H1 (cell line): ENCODE results near the gene DCUN1D3. TPM values are rescaled to one million over a fixed set of nuclear protein-coding genes. Genes with fewer than 3 reads are reported as not detected.

Experiments
- CTCF ChIA-PET: fragments of 300-600 bp; sonication (Branson Sonifier 250); formaldehyde crosslinking; loops from one replicate; lab custom pipeline; 2021; ENCODE audit not compliant: partially characterized antibody; lab: Charles Lee
- POLR2A ChIA-PET: fragments of 300-600 bp; sonication (Branson Sonifier 250); formaldehyde crosslinking; loops from one replicate; lab custom pipeline; 2021; ENCODE audit warnings: inconsistent platforms; ENCODE audit not compliant: partially characterized antibody; lab: Charles Lee
- DNase-seq, 2 experiments: peaks; one replicate each; pipeline versions ENCODE4 v3.0.0 to v3.0.0-alpha.2; 2010 to 2022; ENCODE audit warnings: low spot score in 2 of 2, low read depth in 1 of 2, mixed read lengths in 1 of 2
- FAIRE-seq: peaks from 2 replicates; lab custom pipeline; 2011; peaks lifted over from hg19 to GRCh38; lab: Jason Lieb, UNC
- H2AFZ ChIP-seq: 2 replicates; pipeline ENCODE4 v1.8.1; 2012; ENCODE audit warnings: low read length, inconsistent platforms
- H2AK5ac ChIP-seq: 2 replicates; pipeline ENCODE4 v1.6.1; 2013; ENCODE audit warnings: low read depth, low read length
- H2BK120ac ChIP-seq: replicated peaks from 2 replicates; pipeline ENCODE3; 2013; ENCODE audit warnings: low read depth, low read length, inconsistent platforms
- H2BK12ac ChIP-seq: 2 replicates; pipeline ENCODE4 v1.6.1; 2013; ENCODE audit warnings: low read depth, low read length
- H2BK15ac ChIP-seq: 2 replicates; pipeline ENCODE4 v1.6.1; 2013; ENCODE audit warnings: low read length
- H2BK20ac ChIP-seq: 2 replicates; pipeline ENCODE4 v1.6.1; 2013; ENCODE audit warnings: low read length
- H2BK5ac ChIP-seq: 2 replicates; pipeline ENCODE4 v1.6.1; 2013; ENCODE audit warnings: low read depth, low read length
- H3K14ac ChIP-seq: 2 replicates; pipeline ENCODE4 v1.6.1; 2013; ENCODE audit warnings: inconsistent platforms; ENCODE audit not compliant: insufficient read length
- H3K18ac ChIP-seq: 2 replicates; pipeline ENCODE4 v1.6.1; 2013; ENCODE audit warnings: low read length; ENCODE audit errors: extremely low read depth
- H3K23ac ChIP-seq: 2 replicates; pipeline ENCODE4 v1.6.1; 2013; ENCODE audit warnings: inconsistent platforms; ENCODE audit not compliant: insufficient read length
- H3K23me2 ChIP-seq: 2 replicates; pipeline ENCODE4 v1.6.1; 2013; ENCODE audit warnings: low read depth, low read length
- H3K27ac ChIP-seq: 2 replicates; pipeline ENCODE4 v1.6.1; 2011; ENCODE audit warnings: low read depth, low read length, inconsistent platforms
- H3K27me3 ChIP-seq, 4 experiments: replicated peaks in 1 of 4; 1 replicate in 1 of 4; 2 replicates in 3 of 4; pipeline versions ENCODE4 v1.6.1 to v1.8.1; 2011 to 2013; ENCODE audit warnings: low read length in 3 of 4, mild to moderate bottlenecking in 3 of 4, inconsistent platforms in 2 of 4, mixed read lengths in 2 of 4, moderate library complexity in 1 of 4; ENCODE audit not compliant: control insufficient read depth in 3 of 4, insufficient read depth in 3 of 4; ENCODE audit errors: extremely low read depth in 1 of 4
- H3K36me3 ChIP-seq, 4 experiments: 2 replicates each; pipeline versions ENCODE4 v1.6.1 to v1.8.1; 2011 to 2013; ENCODE audit warnings: mild to moderate bottlenecking in 4 of 4, low read length in 3 of 4, moderate library complexity in 2 of 4, control low read depth in 1 of 4, inconsistent platforms in 1 of 4; ENCODE audit not compliant: insufficient read depth in 4 of 4, control insufficient read depth in 2 of 4
- H3K4ac ChIP-seq: replicated peaks from 2 replicates; pipeline ENCODE3; 2013; ENCODE audit warnings: low read length, low read depth, mixed read lengths, inconsistent platforms; ENCODE audit not compliant: insufficient read length
- H3K4me1 ChIP-seq, 4 experiments: replicated peaks in 1 of 4; 1 replicate in 1 of 4; 2 replicates in 3 of 4; pipeline versions ENCODE4 v1.6.1 to v1.8.1; 2011 to 2013; ENCODE audit warnings: low read length in 3 of 4, inconsistent platforms in 2 of 4, mixed read lengths in 1 of 4; ENCODE audit not compliant: insufficient read depth in 4 of 4, control insufficient read depth in 3 of 4
- H3K4me2 ChIP-seq, 2 experiments: 2 replicates each; pipeline versions ENCODE4 v1.6.1 to v1.8.1; 2011 to 2013; ENCODE audit warnings: low read depth in 2 of 2, low read length in 2 of 2, control low read depth in 1 of 2, inconsistent platforms in 1 of 2, mild to moderate bottlenecking in 1 of 2; ENCODE audit not compliant: insufficient read depth in 1 of 2
- H3K4me3 ChIP-seq, 4 experiments: fragments of 200-600, 300-600 bp in 1 of 4; sonication (generic), shearing (Covaris generic), sonication (Bioruptor Twin) in 1 of 4; 2 replicates each; pipeline versions ENCODE4 v1.5.1 to v1.8.1; 2011 to 2016; ENCODE audit warnings: low read length in 4 of 4, low read depth in 3 of 4, control low read depth in 2 of 4, inconsistent platforms in 2 of 4, mild to moderate bottlenecking in 2 of 4, mixed read lengths in 1 of 4, moderate library complexity in 1 of 4; ENCODE audit not compliant: insufficient read depth in 2 of 4; ENCODE audit errors: extremely low read depth in 1 of 4
- H3K56ac ChIP-seq: replicated peaks from 2 replicates; pipeline ENCODE3; 2013; ENCODE audit warnings: low read depth, mild to moderate bottlenecking, mixed read lengths, low read length, inconsistent platforms; ENCODE audit not compliant: insufficient read length
- H3K79me1 ChIP-seq: 2 replicates; pipeline ENCODE4 v1.6.1; 2013; ENCODE audit warnings: low read depth, low read length, control low read depth
- H3K79me2 ChIP-seq, 2 experiments: 2 replicates each; pipeline versions ENCODE4 v1.6.1 to v1.8.1; 2012 to 2013; ENCODE audit warnings: low read length in 2 of 2, mild to moderate bottlenecking in 2 of 2, inconsistent platforms in 1 of 2; ENCODE audit not compliant: insufficient read depth in 2 of 2, control insufficient read depth in 1 of 2
- H3K9ac ChIP-seq, 4 experiments: replicated peaks in 1 of 4; 1 replicate in 1 of 4; 2 replicates in 3 of 4; pipeline versions ENCODE4 v1.6.1 to v1.8.1; 2011 to 2013; ENCODE audit warnings: low read depth in 3 of 4, low read length in 3 of 4, control low read depth in 2 of 4, mild to moderate bottlenecking in 2 of 4, moderate library complexity in 2 of 4, inconsistent platforms in 1 of 4; ENCODE audit errors: extremely low read depth in 1 of 4
- H3K9me3 ChIP-seq, 2 experiments: 2 replicates each; pipeline versions ENCODE4 v1.6.1 to v1.8.1; 2012 to 2013; ENCODE audit warnings: mild to moderate bottlenecking in 2 of 2, moderate library complexity in 2 of 2, control low read depth in 1 of 2, inconsistent platforms in 1 of 2, low read depth in 1 of 2, low read length in 1 of 2, mixed read lengths in 1 of 2; ENCODE audit not compliant: insufficient read depth in 2 of 2
- H4K20me1 ChIP-seq, 2 experiments: replicated peaks in 1 of 2; 2 replicates each; pipeline versions ENCODE3 to v1.8.1; 2011 to 2013; ENCODE audit warnings: inconsistent platforms in 2 of 2, low read length in 2 of 2, mild to moderate bottlenecking in 1 of 2; ENCODE audit not compliant: insufficient read depth in 2 of 2, control insufficient read depth in 1 of 2
- H4K5ac ChIP-seq: 2 replicates; pipeline ENCODE4 v1.6.1; 2013; ENCODE audit warnings: low read length, low read depth, mixed read lengths, inconsistent platforms; ENCODE audit not compliant: insufficient read length
- H4K8ac ChIP-seq: 2 replicates; pipeline ENCODE4 v1.8.0; 2013; ENCODE audit warnings: mild to moderate bottlenecking, moderate library complexity, low read length, inconsistent platforms; ENCODE audit not compliant: insufficient read depth; ENCODE audit errors: extremely low read depth
- H4K91ac ChIP-seq: replicated peaks from 2 replicates; pipeline ENCODE3; 2013; ENCODE audit warnings: low read length, mixed read lengths, inconsistent platforms; ENCODE audit not compliant: insufficient read length
- ASH2L ChIP-seq: fragments of 200-600, 300-600 bp; sonication (generic); IDR thresholded peaks from one replicate; pipeline ENCODE4 v1.7.1; 2017; ENCODE audit warnings: low read length
- BACH1 ChIP-seq: IDR thresholded peaks from 2 replicates; pipeline ENCODE4 v1.6.1; 2012; ENCODE audit warnings: low read length, improper control_type of control experiment
- BCL11A ChIP-seq, 2 experiments: IDR thresholded peaks; one replicate each; pipeline ENCODE4 v1.6.1; 2011; ENCODE audit warnings: low read depth in 2 of 2, low read length in 2 of 2, mild to moderate bottlenecking in 2 of 2
- CEBPB ChIP-seq: IDR thresholded peaks from 2 replicates; pipeline ENCODE4 v1.6.1; 2012; ENCODE audit warnings: low read depth, low read length
- CTBP2 ChIP-seq: IDR thresholded peaks from 2 replicates; pipeline ENCODE4 v1.7.0; 2011; ENCODE audit warnings: borderline replicate concordance, mild to moderate bottlenecking, moderate library complexity, mixed read lengths, low read length; ENCODE audit not compliant: insufficient read depth, insufficient read length
- EP300 ChIP-seq, 2 experiments: IDR thresholded peaks; 1 replicate in 1 of 2; 2 replicates in 1 of 2; pipeline ENCODE4 v1.6.1; 2011 to 2012; ENCODE audit warnings: low read depth in 2 of 2, low read length in 2 of 2, mild to moderate bottlenecking in 2 of 2, borderline replicate concordance in 1 of 2, inconsistent platforms in 1 of 2, moderate library complexity in 1 of 2
- EZH2 ChIP-seq: fragments of 200-600 bp; sonication (generic); IDR thresholded peaks from 2 replicates; pipeline ENCODE4 v1.7.1; 2012; ENCODE audit warnings: low read depth, mild to moderate bottlenecking, moderate library complexity, low read length, inconsistent platforms; ENCODE audit not compliant: severe bottlenecking
- MAX ChIP-seq: IDR thresholded peaks from 2 replicates; pipeline ENCODE4 v1.6.1; 2012; ENCODE audit warnings: inconsistent platforms
- RXRA ChIP-seq: IDR thresholded peaks from 2 replicates; pipeline ENCODE4 v1.6.1; 2011; ENCODE audit warnings: low read depth, mild to moderate bottlenecking, low read length, moderate library complexity; ENCODE audit not compliant: insufficient read depth
- ZNF274 ChIP-seq: IDR thresholded peaks from 2 replicates; pipeline ENCODE4 v1.7.0; 2012; ENCODE audit warnings: low read length, borderline replicate concordance; ENCODE audit errors: extremely low read depth
- WGBS, 2 experiments: shearing (Covaris generic) in 1 of 2; methylation state at CpG; one replicate each; pipeline versions ENCODE4 v1.1.6 to v1.1.7; 2013 to 2015; ENCODE audit warnings: low lambda C conversion rate in 2 of 2, mixed read lengths in 2 of 2, inconsistent platforms in 1 of 2, low coverage in 1 of 2, missing lambda C conversion rate in 1 of 2; ENCODE audit not compliant: insufficient replicate concordance in 2 of 2, insufficient coverage in 1 of 2, insufficient read length in 1 of 2; ENCODE audit errors: extremely low coverage in 1 of 2, missing lambda C conversion rate in 1 of 2; 5-methylcytosine and 5-hydroxymethylcytosine counted together
- polyA plus RNA-seq, 7 experiments: library from polyadenylated mRNA; depleted of rRNA in 3 of 7; stranded (reverse) in 5 of 7; unstranded in 2 of 7; fragments of >200 nt in 5 of 7; fragments of 200-250 nt in 2 of 7; gene quantifications; 1 replicate in 5 of 7; 2 replicates in 1 of 7; 4 replicates in 1 of 7; pipeline versions ENCODE4 v1.2.1 to v1.2.3, GENCODE V29; 2011 to 2013; ENCODE audit warnings: missing spikeins in 2 of 7, mixed read lengths in 2 of 7
- total RNA-seq: library from RNA; stranded (reverse); fragmentation: NEBNext Ultra II Directional; extraction: Animal tissue kit (Norgen Biotek cat#: 25700); gene quantifications from 2 replicates; pipeline ENCODE4 v1.2.1, GENCODE V29; 2021
- TF ChIP-seq, protein P1 (sequence below): IDR thresholded peaks from 2 replicates; pipeline ENCODE4 v1.6.1; 2011; ENCODE audit warnings: low read length, improper control_type of control experiment

DCUN1D3 gene
- total and polyA plus RNA-seq, 2 of the 8 experiments (the other 6 are each of a cell fraction or from before 2014, with no cell fraction given): 3.5 to 18.2 TPM

GRCh38 chr16:20880867-20881502 is 19.2 kb downstream of the DCUN1D3 start:
- FAIRE-seq (no peak), DNase-seq (no peak)
- Histone ChIP-seq H3K9me3 (no peaks in the 10 kb centered on the region), H3K23me2 (no peaks in the 10 kb centered on the region), H3K36me3 (no peaks in the 10 kb centered on the region), H4K91ac (no peak overlapping the region), H3K79me2 (peaks cover 9 to 82% of the 10 kb centered on the region in 2 experiments), H2AFZ (no peak overlapping the region), H3K56ac (no peak overlapping the region), H3K14ac (no peak overlapping the region), H3K27ac (no peak overlapping the region), H2BK5ac (no peak overlapping the region), H2BK12ac (no peak overlapping the region), H3K27me3 (no peaks in the 10 kb centered on the region), H2BK20ac (no peak overlapping the region), H3K4ac (no peak overlapping the region), H3K4me1 (peaks cover 0 to 9% (median 2%) of the 10 kb centered on the region in 4 experiments; a peak in 2 of 7 replicates), H3K9ac (no peak overlapping the region), H2BK15ac (no peak overlapping the region), H2BK120ac (no peak overlapping the region), H4K5ac (no peak overlapping the region), H3K4me3 (no peak overlapping the region), H3K18ac (no peak overlapping the region), H3K79me1 (peaks cover 10% of the 10 kb centered on the region; the same call in 1 of the 2 replicates), H3K23ac (no peak overlapping the region), H4K20me1 (no peaks in the 10 kb centered on the region), H4K8ac (no peak overlapping the region), H3K4me2 (no peak overlapping the region), H2AK5ac (no peak overlapping the region)
- CTCF ChIA-PET: interaction anchor here (0.9 kb wide), 2 partner anchors 9 to 31 kb away, joined by 3 to 5 read pairs; no protein-coding TSS in a partner anchor
- WGBS, 2 experiments: 86% methylated on average over 3 of the region's 3 CpGs; no CpG with 5 or more reads in 1 of the 2 experiments
- POLR2A ChIA-PET: interaction anchor here (0.6 to 0.8 kb wide), 2 partner anchors 14 to 68 kb away, joined by 3 read pairs; no protein-coding TSS in a partner anchor
- TF ChIP-seq EP300 (IDR thresholded peaks at IDR 0.05; ENCODE audit: borderline replicate concordance in 1 of 2, low read depth in 2 of 2, low read length in 2 of 2) (no peak), BACH1 (no peak), CTBP2 (no peak), ASH2L (no peak), RXRA (no peak), EZH2 (no peak), MAX (no peak), ZNF274 (no peak), BCL11A (IDR thresholded peaks at IDR 0.05; ENCODE audit: low read depth in 2 of 2, low read length in 2 of 2) (no peak), CEBPB (no peak)
- TF ChIP-seq, protein P1, sequence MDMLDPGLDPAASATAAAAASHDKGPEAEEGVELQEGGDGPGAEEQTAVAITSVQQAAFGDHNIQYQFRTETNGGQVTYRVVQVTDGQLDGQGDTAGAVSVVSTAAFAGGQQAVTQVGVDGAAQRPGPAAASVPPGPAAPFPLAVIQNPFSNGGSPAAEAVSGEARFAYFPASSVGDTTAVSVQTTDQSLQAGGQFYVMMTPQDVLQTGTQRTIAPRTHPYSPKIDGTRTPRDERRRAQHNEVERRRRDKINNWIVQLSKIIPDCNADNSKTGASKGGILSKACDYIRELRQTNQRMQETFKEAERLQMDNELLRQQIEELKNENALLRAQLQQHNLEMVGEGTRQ: no peak
